SK-N-SH treated with all-trans-retinoic acid at 6 μM for 48 hours (cell line): Measurements from ENCODE around the gene C1R.

Source experiments
- ATAC-seq: fragments of 200-7000 bp; cut with Tn5 transposase; 3 replicates; pipeline ENCODE4 v1.9.1; 2020; ENCODE audit warnings: mild to moderate bottlenecking, moderate library complexity
- ARNTL ChIP-seq: fragments of 450-650 bp; formaldehyde crosslinking; IDR thresholded peaks from 2 replicates; pipeline ENCODE4 v1.5.0; 2020; ENCODE audit warnings: low read depth, mild to moderate bottlenecking, moderate library complexity, borderline replicate concordance
- BACH2 ChIP-seq: fragments of 250-450 bp; sonication (Bioruptor Pico); IDR thresholded peaks from 2 replicates; pipeline ENCODE4 v1.9.0; 2021; ENCODE audit warnings: mild to moderate bottlenecking, borderline replicate concordance
- CREB5 ChIP-seq: fragments of 250-450 bp; sonication (Bioruptor Pico); IDR thresholded peaks from 2 replicates; pipeline ENCODE4 v1.5.1; 2020; ENCODE audit warnings: low read depth, mild to moderate bottlenecking, moderate library complexity
- CSDC2 ChIP-seq: fragments of 250-450 bp; sonication (Bioruptor Pico); IDR thresholded peaks from 2 replicates; pipeline ENCODE4 v1.5.0; 2020; ENCODE audit warnings: mild to moderate bottlenecking, moderate library complexity
- CSRNP3 ChIP-seq: fragments of 250-450 bp; sonication (Bioruptor Pico); IDR thresholded peaks from 2 replicates; pipeline ENCODE4 v1.5.1; 2021; ENCODE audit warnings: mild to moderate bottlenecking, moderate library complexity
- ESRRG ChIP-seq: fragments of 250-450 bp; sonication (Bioruptor Pico); IDR thresholded peaks from 2 replicates; pipeline ENCODE4 v1.6.1; 2021; ENCODE audit warnings: mild to moderate bottlenecking
- GLIS3 ChIP-seq: fragments of 250-450 bp; sonication (Bioruptor Pico); IDR thresholded peaks from 2 replicates; pipeline ENCODE4 v1.5.0; 2020; ENCODE audit warnings: mild to moderate bottlenecking, moderate library complexity
- OSR1 ChIP-seq: fragments of 250-450 bp; sonication (Bioruptor Pico); IDR thresholded peaks from 2 replicates; pipeline ENCODE4 v1.8.0; 2022; ENCODE audit warnings: moderate library complexity, mild to moderate bottlenecking, inconsistent platforms
- POU6F1 ChIP-seq: fragments of 250-450 bp; sonication (Bioruptor Pico); IDR thresholded peaks from 2 replicates; pipeline ENCODE4 v1.8.0; 2021; ENCODE audit warnings: low read depth, mild to moderate bottlenecking, moderate library complexity, borderline replicate concordance
- PPARA ChIP-seq: fragments of 250-450 bp; sonication (Bioruptor Pico); IDR thresholded peaks from 2 replicates; pipeline ENCODE4 v1.5.0; 2020; ENCODE audit warnings: mild to moderate bottlenecking, borderline replicate concordance
- RARB ChIP-seq: fragments of 250-450 bp; sonication (Bioruptor Pico); IDR thresholded peaks from 2 replicates; pipeline ENCODE4 v1.8.0; 2021; ENCODE audit warnings: mild to moderate bottlenecking, moderate library complexity
- SNAI2 ChIP-seq: fragments of 250-450 bp; sonication (Bioruptor Pico); IDR thresholded peaks from 2 replicates; pipeline ENCODE4 v1.5.0; 2020; ENCODE audit warnings: mild to moderate bottlenecking, moderate library complexity
- TCF4 ChIP-seq: fragments of 250-450 bp; sonication (Bioruptor Pico); IDR thresholded peaks from 2 replicates; pipeline ENCODE4 v1.8.0; 2021; ENCODE audit warnings: mild to moderate bottlenecking, moderate library complexity, borderline replicate concordance
- TOX ChIP-seq: fragments of 250-450 bp; sonication (Bioruptor Pico); IDR thresholded peaks from 2 replicates; pipeline ENCODE4 v1.8.0; 2021; ENCODE audit warnings: mild to moderate bottlenecking, moderate library complexity, borderline replicate concordance
- TSHZ2 ChIP-seq: fragments of 250-450 bp; sonication (Bioruptor Pico); IDR thresholded peaks from 2 replicates; pipeline ENCODE4 v1.5.0; 2020; ENCODE audit warnings: mild to moderate bottlenecking, moderate library complexity
- ZC3H10 ChIP-seq: fragments of 250-450 bp; sonication (Bioruptor Pico); IDR thresholded peaks from 2 replicates; pipeline ENCODE4 v1.5.1; 2021; ENCODE audit warnings: mild to moderate bottlenecking, moderate library complexity
- ZFP3 ChIP-seq: fragments of 250-450 bp; sonication (Bioruptor Pico); IDR thresholded peaks from 2 replicates; pipeline ENCODE4 v1.5.0; 2020; ENCODE audit warnings: mild to moderate bottlenecking, moderate library complexity
- ZFP30 ChIP-seq: fragments of 450-650 bp; formaldehyde crosslinking; IDR thresholded peaks from 2 replicates; pipeline ENCODE4 v1.5.0; 2022; ENCODE audit warnings: mild to moderate bottlenecking, moderate library complexity
- ZNF565 ChIP-seq: fragments of 450-650 bp; formaldehyde crosslinking; conservative IDR thresholded peaks from 2 replicates; pipeline ENCODE4 v1.5.0; 2020; ENCODE audit warnings: low read depth, mild to moderate bottlenecking, moderate library complexity
- ZNF70 ChIP-seq: fragments of 450-650 bp; formaldehyde crosslinking; IDR thresholded peaks from 2 replicates; pipeline ENCODE4 v1.5.0; 2020; ENCODE audit warnings: mild to moderate bottlenecking, moderate library complexity
- ZNF8 ChIP-seq: fragments of 450-650 bp; formaldehyde crosslinking; IDR thresholded peaks from 2 replicates; pipeline ENCODE4 v1.5.0; 2020; ENCODE audit warnings: mild to moderate bottlenecking, moderate library complexity
- TF ChIP-seq, protein P1 (sequence below): fragments of 250-450 bp; sonication (Bioruptor Pico); IDR thresholded peaks from 2 replicates; pipeline ENCODE4 v1.8.0; 2020; ENCODE audit warnings: mild to moderate bottlenecking, moderate library complexity, borderline replicate concordance

Gene C1R

DNA sequence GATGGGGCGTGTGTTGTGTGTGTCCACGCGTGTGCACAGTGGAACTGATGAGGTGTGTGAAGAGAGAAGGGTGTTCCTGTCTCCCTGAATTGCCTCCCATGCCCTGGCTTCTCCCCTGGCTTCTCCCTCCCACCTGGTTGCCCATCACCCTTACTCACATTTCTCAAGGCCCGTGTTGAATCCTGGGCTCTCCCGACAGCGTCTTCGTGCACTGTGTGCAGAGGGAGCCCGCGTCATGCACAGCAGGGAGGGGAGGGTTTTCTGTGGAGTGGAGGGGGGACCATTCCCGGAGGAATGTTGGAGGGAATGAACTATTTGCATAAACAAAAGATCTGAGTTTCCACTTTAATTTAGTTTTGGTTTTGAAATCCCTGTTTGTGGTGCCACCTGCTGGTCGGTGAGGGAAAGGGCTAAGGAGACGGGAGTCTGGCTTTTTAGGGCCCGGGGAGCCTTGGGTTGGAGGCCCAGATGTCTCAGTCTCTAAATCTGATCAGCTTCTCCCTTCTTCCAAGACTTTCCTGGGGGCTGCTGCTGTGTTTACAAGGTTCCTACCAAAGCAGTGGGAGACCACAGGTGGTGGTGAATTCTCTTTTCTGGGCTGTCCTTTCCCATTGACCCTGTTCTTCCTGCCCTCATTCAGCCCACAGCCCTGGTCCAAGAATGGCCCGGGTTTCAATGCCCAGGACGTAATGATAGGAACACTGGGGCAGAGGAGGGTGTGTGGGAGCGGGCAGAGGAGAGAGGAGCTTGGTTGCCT lies at the start of gene C1R:
TSS of gene C1R (minus strand) at position 217 of the 757 bp plus-strand sequence. CDS start at position 160, 57 bp downstream.
- peak; percentile 82 for ATAC-seq

GRCh38 chr12:7141351-7142005 lies 49.2 kb upstream of the C1R start:
- ATAC-seq = no peak
- TF ChIP-seq, protein P1, sequence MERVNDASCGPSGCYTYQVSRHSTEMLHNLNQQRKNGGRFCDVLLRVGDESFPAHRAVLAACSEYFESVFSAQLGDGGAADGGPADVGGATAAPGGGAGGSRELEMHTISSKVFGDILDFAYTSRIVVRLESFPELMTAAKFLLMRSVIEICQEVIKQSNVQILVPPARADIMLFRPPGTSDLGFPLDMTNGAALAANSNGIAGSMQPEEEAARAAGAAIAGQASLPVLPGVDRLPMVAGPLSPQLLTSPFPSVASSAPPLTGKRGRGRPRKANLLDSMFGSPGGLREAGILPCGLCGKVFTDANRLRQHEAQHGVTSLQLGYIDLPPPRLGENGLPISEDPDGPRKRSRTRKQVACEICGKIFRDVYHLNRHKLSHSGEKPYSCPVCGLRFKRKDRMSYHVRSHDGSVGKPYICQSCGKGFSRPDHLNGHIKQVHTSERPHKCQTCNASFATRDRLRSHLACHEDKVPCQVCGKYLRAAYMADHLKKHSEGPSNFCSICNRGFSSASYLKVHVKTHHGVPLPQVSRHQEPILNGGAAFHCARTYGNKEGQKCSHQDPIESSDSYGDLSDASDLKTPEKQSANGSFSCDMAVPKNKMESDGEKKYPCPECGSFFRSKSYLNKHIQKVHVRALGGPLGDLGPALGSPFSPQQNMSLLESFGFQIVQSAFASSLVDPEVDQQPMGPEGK (CRISPR knock-in tag) = no peak
- TF ChIP-seq ESRRG (CRISPR knock-in tag) (no peak), PPARA (CRISPR knock-in tag) (no peak), SNAI2 (CRISPR knock-in tag) (no peak), ZNF565 (CRISPR knock-in tag) (no peak), RARB (CRISPR knock-in tag) (no peak), BACH2 (CRISPR knock-in tag) (no peak), CSRNP3 (CRISPR knock-in tag) (no peak), TOX (no peak), TCF4 (no peak)

More for the DNA sequence above, at the start of gene C1R:
- TF ChIP-seq ZNF8 (CRISPR knock-in tag) = no peak
- TF ChIP-seq ARNTL (CRISPR knock-in tag) = no peak
- no peak for TF ChIP-seq OSR1 (CRISPR knock-in tag)
- no peak for TF ChIP-seq TCF4
- no peak for TF ChIP-seq CSRNP3 (CRISPR knock-in tag)
- no peak for TF ChIP-seq SNAI2 (CRISPR knock-in tag)
- no peak for TF ChIP-seq ZFP30 (CRISPR knock-in tag)
- TF ChIP-seq ZFP3 (CRISPR knock-in tag) = no peak
- no peak for TF ChIP-seq ZC3H10 (CRISPR knock-in tag)
- TF ChIP-seq CREB5 (CRISPR knock-in tag) = no peak
- TF ChIP-seq PPARA (CRISPR knock-in tag) = no peak
- no peak for TF ChIP-seq RARB (CRISPR knock-in tag)
- no peak for TF ChIP-seq POU6F1 (CRISPR knock-in tag)
- TF ChIP-seq TOX = no peak
- TF ChIP-seq CSDC2 (CRISPR knock-in tag) = no peak; the same call in 1 of the 2 replicates
- TF ChIP-seq GLIS3 = no peak
- no peak for TF ChIP-seq ZNF70
- TF ChIP-seq BACH2 (CRISPR knock-in tag) = no peak
- no peak for TF ChIP-seq ESRRG (CRISPR knock-in tag)
- TF ChIP-seq TSHZ2 (CRISPR knock-in tag) = no peak
